Progenitor cell of endocrine pancreas (in vitro differentiated cells): ENCODE results near the gene GAP43. TPM values are rescaled to one million over a fixed set of nuclear protein-coding genes. Genes with fewer than 3 reads are reported as not detected.

ENCODE experiments used
- DNase-seq: peaks from one replicate; pipeline ENCODE4 v3.0.0; 2021; ENCODE audit warnings: low spot score; ENCODE audit not compliant: unreplicated experiment
- H3K27ac Mint-ChIP-seq: 2 replicates; pipeline ENCODE4 v1.8.0; 2021; ENCODE audit warnings: mild to moderate bottlenecking, moderate library complexity, mixed read lengths
- H3K27me3 Mint-ChIP-seq: 2 replicates; pipeline ENCODE4 v1.8.0; 2021; ENCODE audit warnings: mixed read lengths
- H3K36me3 Mint-ChIP-seq: 2 replicates; pipeline ENCODE4 v1.8.0; 2022; ENCODE audit warnings: mixed read lengths; ENCODE audit not compliant: insufficient read depth
- H3K4me1 Mint-ChIP-seq: 2 replicates; pipeline ENCODE4 v1.8.0; 2021; ENCODE audit warnings: low read depth, mixed read lengths
- H3K4me3 Mint-ChIP-seq: 2 replicates; pipeline ENCODE4 v1.8.0; 2021; ENCODE audit warnings: low read depth, mild to moderate bottlenecking, moderate library complexity, mixed read lengths
- H3K9me3 Mint-ChIP-seq: 2 replicates; pipeline ENCODE4 v1.8.0; 2021; ENCODE audit warnings: low read depth, mixed read lengths
- CTCF ChIP-seq: fragments of 200-600 bp; sonication (generic); IDR thresholded peaks from one replicate; pipeline ENCODE4 v1.5.0; 2021; ENCODE audit warnings: antibody characterized with exemption, mild to moderate bottlenecking; ENCODE audit not compliant: unreplicated experiment
- total RNA-seq: library from RNA; stranded (reverse); gene quantifications from 2 replicates; pipeline ENCODE4 v1.2.1, GENCODE V29; 2021

GAP43 gene
- total RNA-seq, 1 donor from 2014 or later: 9.6 TPM

- no peaks in the 10 kb centered on the region for H3K9me3 Mint-ChIP-seq
- H3K4me1 Mint-ChIP-seq: peaks cover 3% of the 10 kb centered on the region
- peaks cover 5% of the 10 kb centered on the region for H3K27me3 Mint-ChIP-seq
- no peaks in the 10 kb centered on the region for H3K36me3 Mint-ChIP-seq
- TF ChIP-seq CTCF: no peak
- DNase-seq: no peak
- no peak overlapping the region for H3K27ac Mint-ChIP-seq
- no peak overlapping the region for H3K4me3 Mint-ChIP-seq
Observed at GRCh38 chr3:115648559-115648958, 25.2 kb downstream of the GAP43 start.

GRCh38 chr3:115651087-115651486, 27.8 kb downstream of the GAP43 start:
- TF ChIP-seq CTCF: no peak
- H3K4me1 Mint-ChIP-seq: no peaks in the 10 kb centered on the region
- no peaks in the 10 kb centered on the region for H3K36me3 Mint-ChIP-seq
- no peaks in the 10 kb centered on the region for H3K9me3 Mint-ChIP-seq
- DNase-seq: no peak
- H3K27me3 Mint-ChIP-seq: peaks cover 5% of the 10 kb centered on the region
- H3K27ac Mint-ChIP-seq: no peak overlapping the region
- no peak overlapping the region for H3K4me3 Mint-ChIP-seq

- no peaks in the 10 kb centered on the region for H3K36me3 Mint-ChIP-seq
- no peaks in the 10 kb centered on the region for H3K9me3 Mint-ChIP-seq
Observed at GRCh38 chr3:115651599-115651998, 28.3 kb downstream of the GAP43 start.

GRCh38 chr3:115652738-115653137, 29.4 kb downstream of the GAP43 start:
- no peaks in the 10 kb centered on the region for H3K9me3 Mint-ChIP-seq
- no peaks in the 10 kb centered on the region for H3K36me3 Mint-ChIP-seq
- no peak overlapping the region for H3K27ac Mint-ChIP-seq
- no peak overlapping the region for H3K4me3 Mint-ChIP-seq
- peaks cover 4% of the 10 kb centered on the region for H3K4me1 Mint-ChIP-seq
- H3K27me3 Mint-ChIP-seq: peaks cover 5% of the 10 kb centered on the region
- no peak for TF ChIP-seq CTCF
- no peak for DNase-seq

More at GRCh38 chr3:115651599-115651998, 28.3 kb downstream of the GAP43 start:
- DNase-seq: no peak
- H3K4me1 Mint-ChIP-seq: no peaks in the 10 kb centered on the region
- H3K27ac Mint-ChIP-seq: no peak overlapping the region
- H3K27me3 Mint-ChIP-seq: peaks cover 5% of the 10 kb centered on the region
- no peak for TF ChIP-seq CTCF
- H3K4me3 Mint-ChIP-seq: no peak overlapping the region

GRCh38 chr3:115655761-115656282, 32.5 kb downstream of the GAP43 start:
- no peak overlapping the region for H3K4me3 Mint-ChIP-seq
- no peak for TF ChIP-seq CTCF
- H3K27ac Mint-ChIP-seq: no peak overlapping the region
- no peaks in the 10 kb centered on the region for H3K36me3 Mint-ChIP-seq
- H3K9me3 Mint-ChIP-seq: no peaks in the 10 kb centered on the region
- H3K27me3 Mint-ChIP-seq: no peaks in the 10 kb centered on the region
- H3K4me1 Mint-ChIP-seq: peaks cover 15% of the 10 kb centered on the region
- no peak for DNase-seq
